ENCODE results near the gene LRP2.

LRP2 gene

GRCh38 chr2:169087757-169088379 lies 274.5 kb downstream of the LRP2 start:
- no peak for TF ChIP-seq REST (IDR thresholded peaks at IDR 0.05; ENCODE audit: low read depth)
- no peak for TF ChIP-seq USF1 (IDR thresholded peaks at IDR 0.05)
- TF ChIP-seq RAD21 (IDR thresholded peaks at IDR 0.05; ENCODE audit: low read depth), result no peak
- TF ChIP-seq FOXM1 (IDR thresholded peaks at IDR 0.05; ENCODE audit: borderline replicate concordance, low read depth), result no peak
- no peak for TF ChIP-seq CREB1 (IDR thresholded peaks at IDR 0.05; ENCODE audit: low read depth)
- no peak for TF ChIP-seq CEBPB (IDR thresholded peaks at IDR 0.05)

- TF ChIP-seq EP300 (IDR thresholded peaks at IDR 0.05; ENCODE audit: borderline replicate concordance), result no peak
- no peak for TF ChIP-seq MAX (IDR thresholded peaks at IDR 0.05)
- TF ChIP-seq RAD21 (IDR thresholded peaks at IDR 0.05; ENCODE audit: low read depth), result no peak
- no peak for TF ChIP-seq TEAD4 (IDR thresholded peaks at IDR 0.05)
- no peak for TF ChIP-seq CEBPB (IDR thresholded peaks at IDR 0.05)
- TF ChIP-seq REST (IDR thresholded peaks at IDR 0.05; ENCODE audit: low read depth), result no peak
Observed at GRCh38 chr2:169086893-169087467, 275.4 kb downstream of the LRP2 start.

- TF ChIP-seq CEBPB (IDR thresholded peaks at IDR 0.05) (no peak), REST (IDR thresholded peaks at IDR 0.05; ENCODE audit: low read depth) (no peak), FOXM1 (IDR thresholded peaks at IDR 0.05; ENCODE audit: borderline replicate concordance, low read depth) (no peak), TEAD4 (IDR thresholded peaks at IDR 0.05) (no peak), TAF1 (IDR thresholded peaks at IDR 0.05; ENCODE audit: low read depth) (no peak)
Observed at GRCh38 chr2:169082995-169083394, 279.3 kb downstream of the LRP2 start.

- TF ChIP-seq REST (IDR thresholded peaks at IDR 0.05; ENCODE audit: low read depth), result no peak
- no peak for TF ChIP-seq NFIC (IDR thresholded peaks at IDR 0.05)
- no peak for TF ChIP-seq FOXM1 (IDR thresholded peaks at IDR 0.05; ENCODE audit: borderline replicate concordance, low read depth)
- no peak for TF ChIP-seq TAF1 (IDR thresholded peaks at IDR 0.05; ENCODE audit: low read depth)
- no peak for TF ChIP-seq TCF12 (IDR thresholded peaks at IDR 0.05; ENCODE audit: low read depth)
- no peak for TF ChIP-seq ZBTB7A (IDR thresholded peaks at IDR 0.05; ENCODE audit: low read depth)
- no peak for TF ChIP-seq CEBPB (IDR thresholded peaks at IDR 0.05)
- TF ChIP-seq EP300 (IDR thresholded peaks at IDR 0.05; ENCODE audit: borderline replicate concordance), result no peak
- no peak for TF ChIP-seq USF1 (IDR thresholded peaks at IDR 0.05)
Observed at GRCh38 chr2:169081551-169081950, 280.8 kb downstream of the LRP2 start.

All from Ishikawa (cell line).